PC-9 (cell line): ENCODE results near the gene GRIFIN. TPM values are rescaled to one million over a fixed set of nuclear protein-coding genes. Genes with fewer than 3 reads are reported as not detected.

Experiments used
- BruUV-seq: library from RNA; stranded (reverse); fragments of 400-500 nt; replicated peaks from 2 replicates; lab custom pipeline; 2021; lab: Mats Ljungman, UMichigan
- CTCF ChIA-PET: fragments of 300-600 bp; sonication (Branson Sonifier 250); formaldehyde crosslinking; loops from one replicate; lab custom pipeline; 2022; ENCODE audit warnings: antibody characterized with exemption; lab: Charles Lee
- POLR2A ChIA-PET: fragments of 300-600 bp; sonication (Branson Sonifier 250); formaldehyde crosslinking; loops from one replicate; lab custom pipeline; 2022; ENCODE audit warnings: antibody characterized with exemption; ENCODE audit not compliant: unreplicated experiment; lab: Charles Lee
- DNase-seq, 2 experiments: peaks; one replicate each; pipeline versions ENCODE4 v3.0.0 to v3.0.0-alpha.2; 2015 to 2022; ENCODE audit warnings: mixed read lengths in 1 of 2
- H2AFZ ChIP-seq: fragments of 200-600 bp; sonication (generic); 2 replicates; pipeline ENCODE4 v1.8.1; 2017; ENCODE audit warnings: antibody characterized with exemption
- H3F3A ChIP-seq: fragments of 200-600 bp; sonication (generic); 2 replicates; pipeline ENCODE4 v1.8.1; 2017; ENCODE audit warnings: antibody characterized with exemption, mild to moderate bottlenecking, low read depth; ENCODE audit not compliant: insufficient read depth
- H3K27ac ChIP-seq: fragments of 200-600 bp; sonication (generic); 2 replicates; pipeline ENCODE4 v1.6.1; 2016; ENCODE audit warnings: mixed run types
- H3K27me3 ChIP-seq: fragments of 200-600 bp; sonication (generic); 2 replicates; pipeline ENCODE4 v1.6.1; 2016; ENCODE audit warnings: low read depth, mixed run types; ENCODE audit not compliant: insufficient read depth
- H3K36me3 ChIP-seq: fragments of 200-600 bp; sonication (generic); 2 replicates; pipeline ENCODE4 v1.6.1; 2016; ENCODE audit warnings: low read depth, mixed run types
- H3K4me1 ChIP-seq: fragments of 200-600 bp; sonication (generic); replicated peaks from 2 replicates; pipeline ENCODE4 v1.6.1; 2016; ENCODE audit warnings: mixed run types; ENCODE audit not compliant: insufficient read depth
- H3K4me2 ChIP-seq: fragments of 200-600 bp; sonication (generic); 2 replicates; pipeline ENCODE4 v1.6.1; 2017; ENCODE audit warnings: mixed run types
- H3K4me3 ChIP-seq: fragments of 200-600 bp; sonication (generic); 2 replicates; pipeline ENCODE4 v1.6.1; 2016; ENCODE audit warnings: mixed run types
- H3K79me2 ChIP-seq: fragments of 200-600 bp; sonication (generic); 2 replicates; pipeline ENCODE4 v1.6.1; 2017; ENCODE audit warnings: low read depth, mixed run types
- H3K9me2 ChIP-seq: fragments of 200-600 bp; sonication (generic); 2 replicates; pipeline ENCODE4 v1.8.1; 2017; ENCODE audit warnings: mild to moderate bottlenecking; ENCODE audit not compliant: insufficient read depth
- H3K9me3 ChIP-seq: fragments of 200-600 bp; sonication (generic); 2 replicates; pipeline ENCODE4 v1.8.1; 2016; ENCODE audit warnings: low read depth; ENCODE audit not compliant: insufficient read depth
- H4K20me1 ChIP-seq: fragments of 200-600 bp; sonication (generic); 2 replicates; pipeline ENCODE4 v1.8.1; 2017; ENCODE audit not compliant: insufficient read depth
- CTCF ChIP-seq: fragments of 200-600 bp; sonication (generic); conservative IDR thresholded peaks from 2 replicates; pipeline ENCODE4 v1.6.1; 2017; ENCODE audit warnings: mixed run types, antibody characterized with exemption, mild to moderate bottlenecking, moderate library complexity
- EZH2 ChIP-seq: fragments of 200-600 bp; sonication (generic); IDR thresholded peaks from 2 replicates; pipeline ENCODE4 v1.8.0; 2017; ENCODE audit warnings: antibody characterized with exemption, low read depth
- intact Hi-C: fragments of 100-400 bp; cut with micrococcal nuclease; formaldehyde crosslinking; loops from one replicate; pipeline ENCODE4 v1.10.0; 2022; ENCODE audit not compliant: unreplicated experiment
- total RNA-seq: library from RNA; stranded (reverse); gene quantifications from 2 replicates; pipeline ENCODE4 v1.2.3, GENCODE V29; 2021

GRIFIN gene
- total RNA-seq, 1 experiment from 2014 or later: not detected

- Histone ChIP-seq H3F3A (peaks cover 5% of the 10 kb centered on the region; the same call in 1 of the 2 replicates), H4K20me1 (no peaks in the 10 kb centered on the region), H3K27ac (no peak overlapping the region), H3K36me3 (no peaks in the 10 kb centered on the region), H2AFZ (no peak overlapping the region), H3K9me2 (no peaks in the 10 kb centered on the region), H3K4me1 (peaks cover 5% of the 10 kb centered on the region; the same call in 1 of the 2 replicates), H3K79me2 (no peaks in the 10 kb centered on the region), H3K4me2 (no peak overlapping the region), H3K4me3 (no peak overlapping the region), H3K27me3 (no peaks in the 10 kb centered on the region), H3K9me3 (no peaks in the 10 kb centered on the region)
- no TSS peak for BruUV-seq
- intact Hi-C loops: no loop called here
- no peak for TF ChIP-seq EZH2
- TF ChIP-seq CTCF: no peak
- no peak for DNase-seq
- CTCF ChIA-PET: interaction anchor here (0.7 kb wide), 1 partner anchor 87 kb away, joined by 9 read pairs; no protein-coding TSS in a partner anchor
- POLR2A ChIA-PET: no interaction called here
These were observed 12.5 kb upstream of the GRIFIN start for GRCh38 chr7:2488681-2489080.

GRCh38 chr7:2488272-2488645 is 12.1 kb upstream of the GRIFIN start:
- H3K4me2 ChIP-seq: no peak overlapping the region
- H4K20me1 ChIP-seq: no peaks in the 10 kb centered on the region
- H3K79me2 ChIP-seq: no peaks in the 10 kb centered on the region
- no peak for DNase-seq
- H3F3A ChIP-seq: peaks cover 5% of the 10 kb centered on the region; the same call in 1 of the 2 replicates
- no peaks in the 10 kb centered on the region for H3K36me3 ChIP-seq
- no peaks in the 10 kb centered on the region for H3K9me2 ChIP-seq
- intact Hi-C loops: no loop called here
- BruUV-seq: no TSS peak
- no peaks in the 10 kb centered on the region for H3K9me3 ChIP-seq
- no peaks in the 10 kb centered on the region for H3K27me3 ChIP-seq
- H2AFZ ChIP-seq: no peak overlapping the region
- TF ChIP-seq EZH2 (no peak), CTCF (no peak)
- peaks cover under 1% of the 10 kb centered on the region; the same call in 1 of the 2 replicates for H3K4me1 ChIP-seq
- POLR2A ChIA-PET: no interaction called here
- no peak overlapping the region for H3K4me3 ChIP-seq
- CTCF ChIA-PET: interaction anchor here (0.7 kb wide), 1 partner anchor 87 kb away, joined by 9 read pairs; no protein-coding TSS in a partner anchor
- H3K27ac ChIP-seq: no peak overlapping the region

- Histone ChIP-seq H3K4me2 (no peak overlapping the region), H4K20me1 (no peaks in the 10 kb centered on the region), H3K36me3 (no peaks in the 10 kb centered on the region), H3K4me1 (no peaks in the 10 kb centered on the region), H3K4me3 (no peak overlapping the region), H3K27me3 (no peaks in the 10 kb centered on the region), H3K9me3 (no peaks in the 10 kb centered on the region; the same call in 1 of the 2 replicates), H3K27ac (no peak overlapping the region), H2AFZ (no peak overlapping the region), H3K79me2 (no peaks in the 10 kb centered on the region), H3K9me2 (no peaks in the 10 kb centered on the region), H3F3A (peaks cover 5% of the 10 kb centered on the region; the same call in 1 of the 2 replicates)
- BruUV-seq: no TSS peak
- no peak for DNase-seq
- TF ChIP-seq EZH2 (no peak), CTCF (no peak)
- ChIA-PET CTCF (no interaction called here), POLR2A (no interaction called here)
- intact Hi-C loops: no loop called here
These were observed 11.5 kb upstream of the GRIFIN start for GRCh38 chr7:2487586-2488271.
